H1 (cell line): Measurements from ENCODE around the gene ASXL1. TPM values are rescaled to one million over a fixed set of nuclear protein-coding genes. Genes with fewer than 3 reads are reported as not detected.

Experiments used
- ASH2L ChIP-seq: fragments of 200-600, 300-600 bp; sonication (generic); IDR thresholded peaks from one replicate; pipeline ENCODE4 v1.7.1; 2017; ENCODE audit warnings: low read length
- CTBP2 ChIP-seq: IDR thresholded peaks from 2 replicates; pipeline ENCODE4 v1.7.0; 2011; ENCODE audit warnings: borderline replicate concordance, mild to moderate bottlenecking, moderate library complexity, mixed read lengths, low read length; ENCODE audit not compliant: insufficient read depth, insufficient read length
- FOSL1 ChIP-seq: IDR thresholded peaks from 2 replicates; pipeline ENCODE4 v1.6.1; 2011; ENCODE audit warnings: mild to moderate bottlenecking, low read depth, low read length, moderate library complexity; ENCODE audit not compliant: insufficient read depth
- KDM4A ChIP-seq: IDR thresholded peaks from one replicate; pipeline ENCODE4 v1.7.1; 2012; ENCODE audit warnings: low read depth, mild to moderate bottlenecking, moderate library complexity, low read length, inconsistent platforms; ENCODE audit not compliant: severe bottlenecking
- NRF1 ChIP-seq: IDR thresholded peaks from 2 replicates; pipeline ENCODE4 v1.6.1; 2011; ENCODE audit warnings: mild to moderate bottlenecking, low read depth, low read length, improper control_type of control experiment
- PHF8 ChIP-seq: fragments of 200-600 bp; sonication (generic); conservative IDR thresholded peaks from 2 replicates; pipeline ENCODE4 v1.7.1; 2012; ENCODE audit warnings: low read depth, mild to moderate bottlenecking, inconsistent platforms, low read length, moderate library complexity
- SP2 ChIP-seq: IDR thresholded peaks from 2 replicates; pipeline ENCODE4 v1.6.1; 2012; ENCODE audit warnings: mild to moderate bottlenecking, low read length, inconsistent platforms
- polyA plus RNA-seq, 7 experiments: library from polyadenylated mRNA; depleted of rRNA in 3 of 7; stranded (reverse) in 5 of 7; unstranded in 2 of 7; fragments of >200 nt in 5 of 7; fragments of 200-250 nt in 2 of 7; gene quantifications; 1 replicate in 5 of 7; 2 replicates in 1 of 7; 4 replicates in 1 of 7; pipeline versions ENCODE4 v1.2.1 to v1.2.3, GENCODE V29; 2011 to 2013; ENCODE audit warnings: missing spikeins in 2 of 7, mixed read lengths in 2 of 7
- total RNA-seq: library from RNA; stranded (reverse); fragmentation: NEBNext Ultra II Directional; extraction: Animal tissue kit (Norgen Biotek cat#: 25700); gene quantifications from 2 replicates; pipeline ENCODE4 v1.2.1, GENCODE V29; 2021

Gene ASXL1
- total and polyA plus RNA-seq, 2 of the 8 experiments (the other 6 are each of a cell fraction or from before 2014, with no cell fraction given) = 10.6 to 26.5 TPM

GRCh38 chr20:32482442-32483261 is 124.5 kb downstream of the ASXL1 start (continued):
- TF ChIP-seq PHF8 (0 out of 2 replicates have a peak, but pooled peaks have one; percentile 43), KDM4A (peak; percentile 82), SP2 (no peak), NRF1 (no peak), ASH2L (peak; percentile 95), FOSL1 (no peak), CTBP2 (peak; percentile 94)
